SU-DHL-6 (cell line): Measurements from ENCODE around the gene TMEM106B.

Source experiments
- CTCF ChIP-seq: fragments of 200-600 bp; sonication (generic); IDR thresholded peaks from one replicate; pipeline ENCODE4 v1.5.1; 2017; ENCODE audit warnings: antibody characterized with exemption, mild to moderate bottlenecking, low read length, moderate library complexity; ENCODE audit not compliant: insufficient read depth, poor library complexity, severe bottlenecking
- EZH2phosphoT487 ChIP-seq: fragments of 200-600 bp; sonication (generic), shearing (Covaris generic); conservative IDR thresholded peaks from 2 replicates; pipeline ENCODE4 v1.6.1; 2018; ENCODE audit warnings: mild to moderate bottlenecking, antibody characterized with exemption, low read length, moderate library complexity, mixed read lengths

- TF ChIP-seq CTCF (no peak), EZH2phosphoT487 (no peak)
These were observed 47.0 kb downstream of the TMEM106B start for GRCh38 chr7:12258074-12258473.
